Fibroblast of lung (primary cell): Measurements from ENCODE around the gene WDR76. TPM values are rescaled to one million over a fixed set of nuclear protein-coding genes. Genes with fewer than 3 reads are reported as not detected.
A peak's percentile ranks its signal among the peaks of the same experiment; 100 is the strongest.

Experiments used
- DNase-seq, 2 donors: peaks; one replicate each; pipeline versions ENCODE4 v3.0.0 to v3.0.0-alpha.2; 2010; ENCODE audit warnings: low read depth in 2 of 2
- H2AFZ ChIP-seq: 2 replicates; pipeline ENCODE4 v1.5.1; 2012; ENCODE audit warnings: low read length, control low read depth, inconsistent platforms
- H3K27ac ChIP-seq: 2 replicates; pipeline ENCODE4 v1.5.1; 2011; ENCODE audit warnings: low read length, control low read depth; ENCODE audit not compliant: insufficient read depth
- H3K27me3 ChIP-seq: 2 replicates; pipeline ENCODE4 v1.5.1; 2011; ENCODE audit warnings: mild to moderate bottlenecking, low read length; ENCODE audit not compliant: control insufficient read depth, insufficient read depth
- H3K36me3 ChIP-seq: 2 replicates; pipeline ENCODE4 v1.5.1; 2011; ENCODE audit warnings: low read length; ENCODE audit not compliant: control insufficient read depth, insufficient read depth
- H3K4me1 ChIP-seq: 2 replicates; pipeline ENCODE4 v1.5.1; 2011; ENCODE audit warnings: low read length; ENCODE audit not compliant: control insufficient read depth, insufficient read depth; ENCODE audit errors: extremely low read depth
- H3K4me2 ChIP-seq: 2 replicates; pipeline ENCODE4 v1.5.1; 2011; ENCODE audit warnings: low read length, control low read depth; ENCODE audit not compliant: insufficient read depth; ENCODE audit errors: extremely low read depth
- H3K4me3 ChIP-seq, 4 experiments: fragments of 200-600 bp in 1 of 4; sonication (generic) in 1 of 4; replicated peaks in 1 of 4; 2 replicates each; pipeline ENCODE4 v1.5.1; 2011 to 2016; ENCODE audit warnings: low read length in 4 of 4, low read depth in 3 of 4, mild to moderate bottlenecking in 3 of 4, control low read depth in 2 of 4, inconsistent platforms in 1 of 4, mixed read lengths in 1 of 4; ENCODE audit not compliant: insufficient read depth in 1 of 4; ENCODE audit errors: control extremely low read depth in 1 of 4
- H3K79me2 ChIP-seq: 2 replicates; pipeline ENCODE4 v1.5.1; 2012; ENCODE audit warnings: mild to moderate bottlenecking, low read length, inconsistent platforms; ENCODE audit not compliant: control insufficient read depth, insufficient read depth
- H3K9ac ChIP-seq: 2 replicates; pipeline ENCODE4 v1.5.1; 2011; ENCODE audit warnings: mild to moderate bottlenecking, low read length, control low read depth; ENCODE audit not compliant: insufficient read depth
- H3K9me3 ChIP-seq: 2 replicates; pipeline ENCODE4 v1.5.1; 2012; ENCODE audit warnings: low read depth, low read length; ENCODE audit not compliant: control insufficient read depth, insufficient read depth
- H4K20me1 ChIP-seq: 2 replicates; pipeline ENCODE4 v1.5.1; 2011; ENCODE audit warnings: low read length; ENCODE audit not compliant: control insufficient read depth, insufficient read depth; ENCODE audit errors: extremely low read depth
- CTCF ChIP-seq, 2 donors: IDR thresholded peaks in 1 of 2; conservative IDR thresholded peaks in 1 of 2; 1 replicate in 1 of 2; 2 replicates in 1 of 2; pipeline ENCODE4 v1.5.1; 2011 to 2012; ENCODE audit warnings: low read length in 2 of 2, control low read depth in 1 of 2, inconsistent platforms in 1 of 2, low read depth in 1 of 2, mild to moderate bottlenecking in 1 of 2
- EZH2 ChIP-seq: IDR thresholded peaks from 2 replicates; pipeline ENCODE4 v1.5.1; 2012; ENCODE audit warnings: low read length, control low read depth, mild to moderate bottlenecking; ENCODE audit errors: missing control alignments
- polyA plus RNA-seq, 2 donors: library from polyadenylated mRNA; depleted of rRNA in 1 of 2; stranded (reverse) in 1 of 2; unstranded in 1 of 2; fragments of >200 nt; gene quantifications; 2 replicates each; pipeline ENCODE4 v1.2.1, GENCODE V29; 2011 to 2012; ENCODE audit warnings: missing spikeins in 1 of 2
- total RNA-seq: library from RNA; depleted of rRNA; stranded (reverse); fragments of >200 nt; gene quantifications from 2 replicates; pipeline ENCODE4 v1.2.1, GENCODE V29; 2014

WDR76 gene
- total and polyA plus RNA-seq, 2 donors (not counting 1 experiment from before 2014, with no cell fraction given), result 5.8 to 11.6 TPM

GRCh38 chr15:43792761-43793476, 33.9 kb upstream of the WDR76 start:
- H3K4me3 ChIP-seq, result peak overlapping the region; percentile 41 to 100 (median 89)
- no peak for TF ChIP-seq EZH2
- TF ChIP-seq CTCF (conservative IDR thresholded peaks at IDR 0.05 in 1 of 2, IDR thresholded peaks at IDR 0.05 in 1 of 2; ENCODE audit: low read depth in 1 of 2, low read length in 2 of 2), result peak in 1 of 2 donors; percentile 20
- H3K27ac ChIP-seq, result peak overlapping the region; percentile 97
- no peaks in the 10 kb centered on the region for H3K9me3 ChIP-seq
- H2AFZ ChIP-seq, result no peak overlapping the region
- no peaks in the 10 kb centered on the region for H4K20me1 ChIP-seq
- peak overlapping the region; percentile 98 for H3K9ac ChIP-seq
- H3K4me1 ChIP-seq, result peaks cover 14% of the 10 kb centered on the region
- no peaks in the 10 kb centered on the region for H3K27me3 ChIP-seq
- H3K79me2 ChIP-seq, result peaks cover 32% of the 10 kb centered on the region
- peak in 1 of 2 donors; percentile 39 for DNase-seq
- H3K36me3 ChIP-seq, result peaks cover 20% of the 10 kb centered on the region
- H3K4me2 ChIP-seq, result peak overlapping the region; percentile 94

GRCh38 chr15:43793647-43794046, 33.2 kb upstream of the WDR76 start:
- DNase-seq, result no peak
- H3K9me3 ChIP-seq, result no peaks in the 10 kb centered on the region
- H3K4me3 ChIP-seq, result peak overlapping the region; percentile 41 to 100 (median 89)
- H3K36me3 ChIP-seq, result peaks cover 20% of the 10 kb centered on the region
- H4K20me1 ChIP-seq, result no peaks in the 10 kb centered on the region
- H2AFZ ChIP-seq, result no peak overlapping the region
- H3K4me1 ChIP-seq, result peaks cover 14% of the 10 kb centered on the region
- peak overlapping the region; percentile 97 for H3K27ac ChIP-seq
- no peak overlapping the region for H3K9ac ChIP-seq
- H3K27me3 ChIP-seq, result no peaks in the 10 kb centered on the region
- peak overlapping the region; percentile 94 for H3K4me2 ChIP-seq
- H3K79me2 ChIP-seq, result peaks cover 32% of the 10 kb centered on the region
- TF ChIP-seq EZH2 (no peak), CTCF (conservative IDR thresholded peaks at IDR 0.05 in 1 of 2, IDR thresholded peaks at IDR 0.05 in 1 of 2; ENCODE audit: low read depth in 1 of 2, low read length in 2 of 2) (no peak)

- Histone ChIP-seq H3K4me1 (peaks cover 14% of the 10 kb centered on the region), H2AFZ (no peak overlapping the region), H3K27me3 (no peaks in the 10 kb centered on the region), H3K9me3 (no peaks in the 10 kb centered on the region), H3K9ac (no peak overlapping the region), H3K4me3 (peak overlapping the region in 2 of 4 experiments; percentile 4 to 100), H4K20me1 (no peaks in the 10 kb centered on the region), H3K79me2 (peaks cover 32% of the 10 kb centered on the region), H3K27ac (peak overlapping the region; percentile 51), H3K36me3 (peaks cover 22% of the 10 kb centered on the region), H3K4me2 (peak overlapping the region; percentile 94)
- no peak for TF ChIP-seq CTCF (conservative IDR thresholded peaks at IDR 0.05 in 1 of 2, IDR thresholded peaks at IDR 0.05 in 1 of 2; ENCODE audit: low read depth in 1 of 2, low read length in 2 of 2)
- TF ChIP-seq EZH2, result no peak
- peak; percentile 40 to 72 for DNase-seq
Observed at GRCh38 chr15:43794269-43795037, 32.3 kb upstream of the WDR76 start.
